Breast epithelium (tissue), 4 donors: ENCODE results near the gene CHRM1. TPM values are rescaled to one million over a fixed set of nuclear protein-coding genes. Genes with fewer than 3 reads are reported as not detected.

Source experiments
- DNase-seq, 2 donors: peaks; one replicate each; pipeline ENCODE4 v3.0.0-alpha.2; 2019; ENCODE audit warnings: low spot score in 2 of 2
- H3K27ac ChIP-seq, 2 donors: fragments of 200-600 bp; sonication (generic) in 1 of 2; one replicate each; pipeline ENCODE4 v1.5.1; 2016 to 2019; ENCODE audit warnings: mild to moderate bottlenecking in 1 of 2
- H3K27me3 ChIP-seq, 2 donors: fragments of 200-600 bp; sonication (generic) in 1 of 2; one replicate each; pipeline versions ENCODE4 v1.5.1 to v1.6.0; 2017 to 2019; ENCODE audit warnings: control low read depth in 1 of 2, mild to moderate bottlenecking in 1 of 2
- H3K36me3 ChIP-seq: fragments of 200-600 bp; one replicate; pipeline ENCODE4 v1.5.1; 2019
- H3K4me1 ChIP-seq, 2 donors: fragments of 200-600 bp; sonication (generic); one replicate each; pipeline ENCODE4 v1.5.1; 2016 to 2019; ENCODE audit warnings: control low read depth in 1 of 2
- H3K4me3 ChIP-seq, 3 donors: fragments of 200-600 bp; sonication (generic); 1 replicate in 2 of 3; 2 replicates in 1 of 3; pipeline ENCODE4 v1.5.1; 2016 to 2019; ENCODE audit warnings: mild to moderate bottlenecking in 3 of 3, moderate library complexity in 2 of 3
- H3K9me3 ChIP-seq, 2 donors: fragments of 200-600 bp; sonication (generic) in 1 of 2; one replicate each; pipeline ENCODE4 v1.5.1; 2016 to 2019; ENCODE audit warnings: control low read depth in 1 of 2
- CTCF ChIP-seq, 3 donors: fragments of 450-650 bp; IDR thresholded peaks; one replicate each; pipeline ENCODE4 v1.5.1; 2016 to 2017; ENCODE audit warnings: antibody characterized with exemption in 3 of 3, mild to moderate bottlenecking in 3 of 3, moderate library complexity in 3 of 3
- POLR2A ChIP-seq: fragments of 450-650 bp; IDR thresholded peaks from one replicate; pipeline ENCODE4 v1.6.1; 2016; ENCODE audit warnings: antibody characterized with exemption, mild to moderate bottlenecking, moderate library complexity
- POLR2AphosphoS5 ChIP-seq, 3 donors: sonication (generic); formaldehyde crosslinking; IDR thresholded peaks; one replicate each; pipeline ENCODE4 v1.6.1; 2017; ENCODE audit warnings: antibody characterized with exemption in 3 of 3
- intact Hi-C: fragments of 100-400 bp; cut with DNase I; formaldehyde crosslinking; loops from one replicate; pipeline ENCODE4 v1.15.1; 2023; ENCODE audit warnings: low total_unique reads
- total RNA-seq, 3 donors: library from RNA; depleted of rRNA; stranded (reverse); fragments of >200 nt; gene quantifications; one replicate each; pipeline ENCODE4 v1.1.0, GENCODE V29; 2016

Gene CHRM1
- total RNA-seq, result 1 to 10 TPM in 1 of 3 donors, under 1 TPM in 1, not detected in 1; 0.88 to 1.3 TPM

GRCh38 chr11:62921201-62921572 lies at the start of gene CHRM1:
TSS of gene CHRM1 (minus strand) at chr11:62921363. CDS start at chr11:62911100, 10,263 bp downstream.
- Histone ChIP-seq H3K36me3 (no peaks in the 10 kb centered on the region), H3K27me3 (peaks cover 5 to 25% of the 10 kb centered on the region in 2 donors), H3K4me3 (peak within 1 kb of the TSS in 2 of 3 donors; percentile 35 to 57), H3K9me3 (no peaks in the 10 kb centered on the region), H3K4me1 (no peaks in the 10 kb centered on the region), H3K27ac (peak within 1 kb of the TSS; percentile 51 to 60)
- DNase-seq, result no peak
- TF ChIP-seq POLR2AphosphoS5 (IDR thresholded peaks at IDR 0.05) (no peak), CTCF (IDR thresholded peaks at IDR 0.05) (no peak), POLR2A (no peak)
- intact Hi-C loops, result no loop called here

- H3K4me1 ChIP-seq, result no peaks in the 10 kb centered on the region
- no peak for DNase-seq
- intact Hi-C loops, result no loop called here
Measured at GRCh38 chr11:62965574-62965973, 44.4 kb upstream of the CHRM1 start.

GRCh38 chr11:62962391-62962790 lies 41.2 kb upstream of the CHRM1 start:
- DNase-seq, result no peak
- H3K27ac ChIP-seq, result no peak overlapping the region

More at GRCh38 chr11:62965574-62965973, 44.4 kb upstream of the CHRM1 start:
- no peaks in the 10 kb centered on the region for H3K27me3 ChIP-seq
- H3K4me3 ChIP-seq, result no peak overlapping the region
- no peak overlapping the region for H3K27ac ChIP-seq
- H3K9me3 ChIP-seq, result no peaks in the 10 kb centered on the region
- no peak for TF ChIP-seq POLR2A
- no peak for TF ChIP-seq CTCF (IDR thresholded peaks at IDR 0.05)
- TF ChIP-seq POLR2AphosphoS5 (IDR thresholded peaks at IDR 0.05), result no peak
- no peaks in the 10 kb centered on the region for H3K36me3 ChIP-seq

GRCh38 chr11:62961017-62961570 lies 39.9 kb upstream of the CHRM1 start:
- DNase-seq, result no peak
- no peak overlapping the region for H3K4me3 ChIP-seq
- no peak overlapping the region for H3K27ac ChIP-seq
- TF ChIP-seq CTCF (IDR thresholded peaks at IDR 0.05) (no peak), POLR2AphosphoS5 (IDR thresholded peaks at IDR 0.05) (no peak), POLR2A (no peak)
- H3K9me3 ChIP-seq, result no peaks in the 10 kb centered on the region
- no peaks in the 10 kb centered on the region for H3K4me1 ChIP-seq
- no peaks in the 10 kb centered on the region for H3K27me3 ChIP-seq
- intact Hi-C loops, result no loop called here
- no peaks in the 10 kb centered on the region for H3K36me3 ChIP-seq

More at GRCh38 chr11:62962391-62962790, 41.2 kb upstream of the CHRM1 start:
- Histone ChIP-seq H3K4me3 (no peak overlapping the region), H3K9me3 (no peaks in the 10 kb centered on the region), H3K36me3 (no peaks in the 10 kb centered on the region), H3K27me3 (no peaks in the 10 kb centered on the region), H3K4me1 (no peaks in the 10 kb centered on the region)
- intact Hi-C loops, result no loop called here
- TF ChIP-seq CTCF (IDR thresholded peaks at IDR 0.05) (no peak), POLR2A (no peak), POLR2AphosphoS5 (IDR thresholded peaks at IDR 0.05) (no peak)

GRCh38 chr11:62959422-62959980 lies 38.3 kb upstream of the CHRM1 start:
- H3K27ac ChIP-seq, result peak overlapping the region in 1 of 2 donors; percentile 71

More at GRCh38 chr11:62959422-62959980, 38.3 kb upstream of the CHRM1 start:
- Histone ChIP-seq H3K27me3 (no peaks in the 10 kb centered on the region), H3K9me3 (no peaks in the 10 kb centered on the region), H3K36me3 (no peaks in the 10 kb centered on the region), H3K4me1 (no peaks in the 10 kb centered on the region), H3K4me3 (no peak overlapping the region)
- TF ChIP-seq POLR2AphosphoS5 (IDR thresholded peaks at IDR 0.05), result no peak
- TF ChIP-seq CTCF (IDR thresholded peaks at IDR 0.05), result no peak
- TF ChIP-seq POLR2A, result no peak
- DNase-seq, result no peak
- intact Hi-C loops, result no loop called here
